Naive B cell (primary cell): ENCODE data around the gene SCAMP4. TPM values are rescaled to one million over a fixed set of nuclear protein-coding genes. Genes with fewer than 3 reads are reported as not detected.

Experiments used
- ATAC-seq, 2 donors: fragments of 150-1000 bp; cut with Tn5 transposase; 2 replicates each; pipeline ENCODE4 v1.10.0; 2021; ENCODE audit warnings: low read depth in 2 of 2, mild to moderate bottlenecking in 2 of 2, moderate library complexity in 2 of 2
- DNase-seq: peaks from one replicate; pipeline ENCODE4 v3.0.0; 2022
- H3K27ac Mint-ChIP-seq, 6 donors: one replicate each; pipeline ENCODE4 v1.8.0; 2020 to 2022; ENCODE audit warnings: mild to moderate bottlenecking in 6 of 6, mixed read lengths in 6 of 6, moderate library complexity in 5 of 6, inconsistent platforms in 2 of 6
- H3K27me3 Mint-ChIP-seq, 3 donors: one replicate each; pipeline ENCODE4 v1.8.0; 2021 to 2022; ENCODE audit warnings: mixed read lengths in 3 of 3, mild to moderate bottlenecking in 1 of 3
- H3K36me3 Mint-ChIP-seq, 2 donors: one replicate each; pipeline ENCODE4 v1.8.0; 2020 to 2022; ENCODE audit warnings: mixed read lengths in 2 of 2, inconsistent platforms in 1 of 2, mild to moderate bottlenecking in 1 of 2
- H3K4me1 Mint-ChIP-seq, 3 donors: one replicate each; pipeline ENCODE4 v1.8.0; 2020 to 2022; ENCODE audit warnings: mixed read lengths in 3 of 3, inconsistent platforms in 1 of 3, mild to moderate bottlenecking in 1 of 3, moderate library complexity in 1 of 3
- H3K4me3 Mint-ChIP-seq, 8 donors: one replicate each; pipeline ENCODE4 v1.8.0; 2020 to 2022; ENCODE audit warnings: mild to moderate bottlenecking in 8 of 8, mixed read lengths in 8 of 8, moderate library complexity in 8 of 8, inconsistent platforms in 2 of 8
- H3K9me3 Mint-ChIP-seq, 7 donors: one replicate each; pipeline ENCODE4 v1.8.0; 2020 to 2022; ENCODE audit warnings: mixed read lengths in 7 of 7, mild to moderate bottlenecking in 5 of 7, inconsistent platforms in 2 of 7, moderate library complexity in 1 of 7
- polyA plus RNA-seq, 6 donors: library from polyadenylated mRNA; unstranded; fragments of 300-500 nt; fragmentation: Illumina TruSeq; gene quantifications; one replicate each; pipeline ENCODE4 v1.2.3, GENCODE V29; 2021; ENCODE audit warnings: low read depth in 6 of 6

Gene SCAMP4
- polyA plus RNA-seq, 6 donors from 2014 or later = 18.9 to 35.1 (median 25.6) TPM

GRCh38 chr19:1935484-1936208 lies 30.4 kb downstream of the SCAMP4 start:
- ATAC-seq (no peak), DNase-seq (no peak)
- H3K4me1 Mint-ChIP-seq = peaks cover 48 to 67% (median 57%) of the 10 kb centered on the region in 3 donors

DNA sequence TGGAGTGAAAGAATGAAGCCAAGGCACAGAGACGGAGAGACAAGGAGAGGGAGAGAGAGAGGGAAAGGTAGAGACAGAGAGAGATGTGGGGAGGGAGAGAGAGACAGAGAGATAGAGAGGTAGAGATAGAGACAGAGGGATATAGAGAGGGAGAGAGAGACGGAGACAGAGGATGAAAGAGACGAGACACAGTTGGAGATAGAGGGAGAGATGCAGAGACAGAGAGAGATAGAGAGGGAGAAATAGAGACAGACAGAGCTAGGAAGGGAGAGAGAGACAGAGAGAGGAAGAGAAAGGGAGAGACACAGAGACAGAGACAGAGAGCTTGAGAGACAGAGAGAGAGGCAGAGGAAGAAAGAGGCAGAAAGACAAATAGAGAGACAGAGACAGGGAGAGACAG lies 31.2 kb downstream of the SCAMP4 start:
- Mint-ChIP-seq H3K9me3 (peaks cover 0 to 4% (median 0%) of the 10 kb centered on the region in 7 donors), H3K27ac (peak overlapping the region; percentile 84 to 99 (median 96)), H3K4me1 (peaks cover 48 to 66% (median 57%) of the 10 kb centered on the region in 3 donors), H3K36me3 (no peaks in the 10 kb centered on the region), H3K27me3 (no peaks in the 10 kb centered on the region), H3K4me3 (peak overlapping the region in 2 of 8 donors; percentile 60 to 66)
- ATAC-seq (no peak), DNase-seq (no peak)

More at GRCh38 chr19:1935484-1936208, 30.4 kb downstream of the SCAMP4 start:
- Mint-ChIP-seq H3K4me3 (peak overlapping the region in 7 of 8 donors; percentile 31 to 75 (median 66)), H3K27ac (peak overlapping the region; percentile 9 to 99 (median 79)), H3K36me3 (no peaks in the 10 kb centered on the region), H3K9me3 (peaks cover 0 to 4% (median 0%) of the 10 kb centered on the region in 7 donors), H3K27me3 (no peaks in the 10 kb centered on the region)

DNA sequence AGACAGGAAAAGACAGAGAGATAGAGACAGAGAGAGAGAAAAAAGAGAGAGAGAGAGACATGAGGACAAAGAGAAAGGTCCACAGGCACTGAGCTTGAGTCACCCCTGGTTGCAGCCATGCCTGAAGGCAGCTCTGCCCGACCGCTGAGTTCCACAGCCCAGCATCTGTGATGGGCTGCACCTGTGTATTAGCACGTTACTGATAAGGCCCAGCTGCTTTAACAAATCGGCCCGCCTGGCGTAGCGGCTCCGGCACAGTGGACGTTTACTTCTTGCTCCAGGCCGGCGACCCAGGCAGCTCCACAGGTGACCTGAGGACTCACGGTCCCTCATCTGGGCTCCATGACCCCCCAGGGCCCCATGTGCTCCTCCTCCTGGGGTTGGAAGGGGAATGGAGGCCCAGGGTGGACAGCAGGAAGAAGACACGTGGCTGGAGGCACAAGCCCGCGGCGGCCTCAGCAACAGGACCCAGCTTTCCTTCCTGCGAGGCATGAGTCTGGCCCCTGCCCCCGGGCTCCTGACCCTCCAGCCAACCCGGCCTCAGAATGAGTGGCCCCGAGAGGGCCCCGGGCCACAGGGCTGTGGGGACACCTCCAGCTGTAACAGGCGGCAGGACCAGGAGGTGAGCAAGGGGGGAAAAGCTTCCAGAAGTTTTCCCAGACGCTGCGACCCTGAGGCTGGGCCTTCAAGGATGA lies 31.9 kb downstream of the SCAMP4 start:
- ATAC-seq (no peak), DNase-seq (no peak)
- H3K9me3 Mint-ChIP-seq = peaks cover 0 to 4% (median 0%) of the 10 kb centered on the region in 7 donors
- no peaks in the 10 kb centered on the region for H3K36me3 Mint-ChIP-seq
- H3K27me3 Mint-ChIP-seq = no peaks in the 10 kb centered on the region
- peak overlapping the region in 3 of 8 donors; percentile 25 to 66 (median 60) for H3K4me3 Mint-ChIP-seq
- H3K4me1 Mint-ChIP-seq = peaks cover 49 to 60% (median 56%) of the 10 kb centered on the region in 3 donors
- peak overlapping the region; percentile 91 to 99 (median 96) for H3K27ac Mint-ChIP-seq

DNA sequence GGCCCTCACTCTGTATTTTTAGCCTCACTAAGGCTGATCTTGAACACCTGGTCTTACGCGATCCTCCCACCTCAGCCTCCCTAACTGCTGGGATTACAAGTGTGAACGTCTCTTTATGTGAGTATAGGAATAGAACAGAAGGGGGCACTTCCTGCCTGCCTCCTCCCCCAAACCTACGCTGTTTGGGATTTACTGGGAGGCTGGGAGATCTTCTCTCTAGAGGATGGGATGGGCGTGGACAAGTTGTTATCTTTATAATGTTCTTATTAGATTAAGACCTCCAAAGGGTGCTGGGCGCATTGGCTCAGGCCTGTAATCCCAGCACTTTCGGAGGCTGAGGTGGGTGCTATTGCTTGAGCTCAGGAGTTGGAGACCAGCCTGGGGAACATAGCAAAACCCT lies 32.9 kb downstream of the SCAMP4 start:
- Mint-ChIP-seq H3K36me3 (no peaks in the 10 kb centered on the region), H3K4me1 (peaks cover 51 to 58% (median 55%) of the 10 kb centered on the region in 3 donors), H3K27ac (peak overlapping the region; percentile 47 to 99 (median 76)), H3K4me3 (peak overlapping the region in 4 of 8 donors; percentile 31 to 73 (median 45)), H3K27me3 (no peaks in the 10 kb centered on the region), H3K9me3 (peaks cover 0 to 4% (median 0%) of the 10 kb centered on the region in 7 donors)
- DNase-seq (no peak), ATAC-seq (no peak)

DNA sequence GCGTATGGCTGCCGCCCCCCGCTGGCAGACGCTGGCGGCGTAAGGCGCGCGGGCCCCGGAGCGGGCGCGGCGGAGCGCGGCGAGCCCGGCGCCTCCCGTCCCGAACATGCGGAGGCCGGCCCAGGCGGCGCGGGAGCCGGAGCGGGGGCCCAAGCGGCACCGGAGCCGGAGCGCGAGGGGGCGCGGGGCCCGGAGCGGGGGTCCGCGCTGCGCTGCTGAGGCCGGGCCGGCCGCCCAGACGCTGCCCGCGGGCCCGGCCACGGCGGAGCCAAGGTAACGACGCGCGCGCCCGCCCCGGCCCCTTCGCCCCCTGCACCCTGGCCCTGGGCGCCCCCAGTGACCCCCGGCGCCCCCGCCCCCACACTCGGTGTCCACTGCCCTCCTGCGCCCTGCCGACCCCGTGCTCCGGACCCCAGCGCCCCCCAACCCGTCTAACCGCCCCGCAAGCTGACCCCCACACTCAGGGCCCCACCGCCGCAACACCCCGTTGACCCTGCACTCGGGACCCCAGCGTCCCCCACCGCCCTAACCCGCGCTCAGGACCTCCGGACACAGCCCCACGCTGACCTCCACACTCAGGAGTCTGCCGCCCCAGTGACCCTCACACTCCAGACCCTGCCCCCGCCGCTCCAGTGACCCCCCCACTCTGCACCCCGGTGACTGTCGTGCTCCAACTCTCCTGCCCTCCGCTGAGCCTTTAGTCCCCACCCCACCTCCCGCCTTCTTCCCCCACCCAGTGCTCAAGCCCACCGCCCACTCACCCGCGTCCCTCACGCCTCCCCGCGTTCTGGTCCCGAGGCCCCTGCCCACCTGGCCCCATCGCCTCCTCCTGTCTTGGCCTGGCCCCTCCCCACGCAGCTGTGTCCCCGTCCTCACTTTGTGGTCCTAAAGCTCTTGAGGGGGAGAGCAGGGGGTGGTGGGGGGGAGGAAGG lies 36.2 kb downstream of the SCAMP4 start, which contains the start of gene CSNK1G2:
CSNK1G2 (plus strand) TSS at position 27 of the 932 bp plus-strand sequence. CDS start 28,601 bp downstream, outside the sequence.
- H3K4me1 Mint-ChIP-seq = peaks cover 37 to 45% (median 42%) of the 10 kb centered on the region in 3 donors
- peak; percentile 16 to 28 for ATAC-seq
- no peaks in the 10 kb centered on the region for H3K36me3 Mint-ChIP-seq
- no peaks in the 10 kb centered on the region for H3K27me3 Mint-ChIP-seq
- H3K27ac Mint-ChIP-seq = peak within 1 kb of the TSS; percentile 98 to 100 (median 99)
- DNase-seq = no peak
- H3K4me3 Mint-ChIP-seq = peak within 1 kb of the TSS; percentile 91 to 100 (median 98)
- H3K9me3 Mint-ChIP-seq = no peaks in the 10 kb centered on the region

- H3K4me1 Mint-ChIP-seq = peaks cover 33 to 40% (median 38%) of the 10 kb centered on the region in 3 donors
- no peaks in the 10 kb centered on the region for H3K36me3 Mint-ChIP-seq
- H3K27me3 Mint-ChIP-seq = no peaks in the 10 kb centered on the region
- H3K27ac Mint-ChIP-seq = peak overlapping the region; percentile 98 to 100 (median 99)
- H3K9me3 Mint-ChIP-seq = no peaks in the 10 kb centered on the region
- H3K4me3 Mint-ChIP-seq = peak overlapping the region; percentile 90 to 100 (median 98)
- DNase-seq (peak; percentile 83), ATAC-seq (peak; percentile 56 to 57)
Measured at GRCh38 chr19:1942078-1942933, 37.1 kb downstream of the SCAMP4 start.

DNA sequence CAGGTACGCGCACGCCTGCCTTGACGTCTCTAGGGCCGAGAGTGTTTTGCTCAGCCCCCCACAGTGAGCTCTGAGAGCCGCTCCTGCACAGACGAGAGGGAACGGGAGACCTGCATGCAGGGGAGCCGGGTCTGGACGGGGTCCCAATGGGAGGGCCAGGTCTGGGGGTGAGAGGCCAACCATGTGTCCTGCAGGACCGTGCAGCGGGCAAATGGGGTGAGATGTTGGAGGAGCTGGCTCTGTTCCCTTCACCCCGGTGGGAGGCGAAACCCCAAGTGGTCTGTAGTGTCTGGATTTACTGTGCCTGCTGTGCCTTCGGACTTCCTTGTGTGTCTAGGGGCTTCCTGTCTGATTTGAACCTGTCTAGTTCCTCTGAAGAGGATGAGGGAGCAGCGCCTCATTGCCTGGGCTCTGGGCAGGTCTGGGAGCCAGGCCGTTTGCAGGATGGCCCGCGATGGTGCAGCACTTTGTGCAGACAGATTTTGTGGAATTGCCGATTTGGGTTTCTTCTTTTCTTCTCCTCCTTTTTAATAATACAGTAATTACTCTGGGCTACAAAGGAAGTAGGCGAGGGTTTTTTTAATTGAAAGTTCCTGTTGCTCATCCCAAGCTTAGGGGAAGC lies 37.8 kb downstream of the SCAMP4 start:
- no peaks in the 10 kb centered on the region for H3K27me3 Mint-ChIP-seq
- H3K9me3 Mint-ChIP-seq = no peaks in the 10 kb centered on the region
- peak overlapping the region; percentile 98 to 100 (median 99) for H3K27ac Mint-ChIP-seq
- no peaks in the 10 kb centered on the region for H3K36me3 Mint-ChIP-seq
- DNase-seq (peak; percentile 51), ATAC-seq (peak in 1 of 2 donors; percentile 3)
- H3K4me3 Mint-ChIP-seq = peak overlapping the region; percentile 90 to 100 (median 98)
- H3K4me1 Mint-ChIP-seq = peaks cover 33 to 40% (median 34%) of the 10 kb centered on the region in 3 donors

DNA sequence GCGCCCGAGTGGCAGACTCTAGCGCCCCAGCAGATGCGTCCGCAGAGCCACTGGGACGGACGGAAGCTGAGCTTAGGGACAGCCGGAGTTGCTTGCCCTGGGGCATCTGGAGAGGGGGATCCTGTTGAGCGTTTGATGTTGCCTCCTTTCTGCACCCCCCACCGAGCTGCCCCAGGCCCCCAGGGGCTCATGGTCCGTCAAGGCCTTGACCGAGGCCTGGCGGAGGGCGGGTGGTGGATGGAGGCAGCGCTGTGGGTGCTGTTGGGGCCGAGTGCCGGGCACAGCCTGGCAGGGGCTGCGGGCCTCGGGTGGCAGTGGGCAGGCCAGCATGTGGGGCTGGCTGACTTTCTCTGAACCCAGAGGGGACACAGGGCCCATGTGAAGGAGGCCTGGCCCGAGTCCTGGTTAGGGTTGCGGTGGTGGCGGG lies 38.5 kb downstream of the SCAMP4 start:
- Mint-ChIP-seq H3K27ac (peak overlapping the region; percentile 98 to 100 (median 99)), H3K4me1 (peaks cover 36 to 40% (median 37%) of the 10 kb centered on the region in 3 donors), H3K36me3 (no peaks in the 10 kb centered on the region), H3K9me3 (no peaks in the 10 kb centered on the region), H3K4me3 (peak overlapping the region; percentile 90 to 100 (median 98)), H3K27me3 (no peaks in the 10 kb centered on the region)
- DNase-seq (no peak), ATAC-seq (no peak)

DNA sequence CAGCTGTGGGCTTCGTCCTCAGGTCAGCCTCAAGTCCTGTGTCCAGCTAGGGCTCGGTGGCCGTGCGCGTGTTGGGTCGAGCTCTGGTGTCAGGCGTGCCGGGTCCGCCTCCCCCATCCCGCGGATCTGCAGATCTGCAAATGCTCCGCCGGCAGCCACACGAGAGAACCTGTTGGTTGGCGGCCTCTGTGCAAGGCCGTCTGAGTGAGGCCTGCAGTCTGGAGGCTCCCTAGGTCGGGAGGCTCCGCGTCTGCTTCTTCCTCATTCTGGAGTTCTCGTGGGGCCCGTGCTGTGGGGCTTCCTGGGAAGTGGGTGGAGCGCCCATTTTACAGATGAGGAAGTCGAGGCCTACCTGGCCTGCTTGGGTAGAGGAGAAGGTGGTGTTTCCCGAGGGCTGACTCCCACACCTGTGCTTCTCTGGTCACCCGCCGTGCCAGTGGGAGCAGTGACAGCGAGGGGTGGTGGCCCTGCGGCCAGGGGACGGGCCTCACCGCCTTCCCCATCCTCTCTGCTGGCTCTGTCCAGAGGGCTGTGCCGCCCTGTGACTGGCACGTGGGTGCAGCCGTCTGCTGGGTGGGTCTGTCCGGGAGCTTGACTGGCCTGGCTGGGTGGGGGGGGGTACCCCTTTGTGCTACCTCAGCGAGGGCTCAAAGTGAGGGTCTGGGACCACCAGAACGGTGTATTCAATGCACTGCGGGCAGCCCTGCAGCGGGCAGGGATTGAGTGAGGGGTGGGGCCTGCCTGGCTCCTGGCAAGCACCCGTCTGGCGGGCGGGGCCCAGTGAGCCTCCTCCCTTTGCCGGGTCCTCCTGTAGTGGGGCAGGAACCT lies 39.1 kb downstream of the SCAMP4 start:
- H3K36me3 Mint-ChIP-seq = no peaks in the 10 kb centered on the region
- peak overlapping the region in 4 of 6 donors; percentile 78 to 99 (median 89) for H3K27ac Mint-ChIP-seq
- peaks cover 42 to 43% (median 42%) of the 10 kb centered on the region in 3 donors for H3K4me1 Mint-ChIP-seq
- no peaks in the 10 kb centered on the region for H3K27me3 Mint-ChIP-seq
- no peak for ATAC-seq
- no peaks in the 10 kb centered on the region for H3K9me3 Mint-ChIP-seq
- H3K4me3 Mint-ChIP-seq = peak overlapping the region in 7 of 8 donors; percentile 2 to 98 (median 59)
- no peak for DNase-seq

GRCh38 chr19:1944916-1945561 lies 39.8 kb downstream of the SCAMP4 start:
- peaks cover 38 to 42% (median 40%) of the 10 kb centered on the region in 3 donors for H3K4me1 Mint-ChIP-seq
- peak overlapping the region in 2 of 6 donors; percentile 57 to 99 for H3K27ac Mint-ChIP-seq
- H3K9me3 Mint-ChIP-seq = no peaks in the 10 kb centered on the region
- no peaks in the 10 kb centered on the region for H3K27me3 Mint-ChIP-seq
- ATAC-seq = no peak
- no peak for DNase-seq
- H3K36me3 Mint-ChIP-seq = no peaks in the 10 kb centered on the region
- peak overlapping the region in 5 of 8 donors; percentile 9 to 79 (median 28) for H3K4me3 Mint-ChIP-seq
